Measurements from ENCODE around the gene TTC21A.

Gene TTC21A

DNA sequence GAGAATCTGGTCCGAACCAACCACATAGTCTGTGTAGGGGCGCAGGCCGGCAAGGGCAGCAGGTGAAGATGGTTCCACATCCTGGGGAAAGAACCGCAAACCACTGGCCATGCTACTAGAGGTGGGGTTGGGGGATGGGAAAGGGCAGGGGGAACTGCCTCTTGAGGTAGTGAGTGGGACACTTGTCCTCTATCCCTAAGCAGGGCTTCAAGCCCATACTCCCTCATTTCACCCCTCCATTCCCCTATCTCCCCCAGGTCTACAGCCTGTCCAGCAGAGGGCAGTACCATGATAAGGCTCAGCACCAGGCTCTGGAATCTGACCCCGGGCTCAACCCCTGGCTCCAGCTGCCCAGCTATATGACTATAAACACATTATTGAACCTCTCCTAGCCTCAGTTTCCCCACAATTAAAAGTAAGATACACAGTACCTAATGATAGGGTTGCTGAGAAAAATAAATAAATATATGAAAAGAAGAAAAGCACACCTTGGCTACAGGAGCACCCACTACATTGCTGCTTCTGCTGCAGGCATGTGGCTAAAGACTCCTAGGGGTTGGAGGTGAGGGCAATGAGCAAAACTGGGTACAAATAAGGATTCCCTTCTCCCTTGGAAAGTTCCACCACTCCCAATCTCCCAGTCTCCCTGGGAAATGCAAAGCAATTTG lies 6.3 kb upstream of the TTC21A start:
- TF ChIP-seq ESRRG (CRISPR knock-in tag; IDR thresholded peaks at IDR 0.05) (no peak), OSR1 (CRISPR knock-in tag; IDR thresholded peaks at IDR 0.05) (no peak), ZC3H10 (CRISPR knock-in tag; IDR thresholded peaks at IDR 0.05) (no peak), TCF4 (CRISPR knock-in tag; IDR thresholded peaks at IDR 0.05; ENCODE audit: borderline replicate concordance) (no peak), ZFP30 (CRISPR knock-in tag; IDR thresholded peaks at IDR 0.05) (no peak), SNAI2 (CRISPR knock-in tag; IDR thresholded peaks at IDR 0.05) (no peak), ISL1 (CRISPR knock-in tag; IDR thresholded peaks at IDR 0.05) (no peak), TOX (CRISPR knock-in tag; IDR thresholded peaks at IDR 0.05; ENCODE audit: borderline replicate concordance) (no peak), ZNF565 (CRISPR knock-in tag; conservative IDR thresholded peaks at IDR 0.05; ENCODE audit: low read depth) (no peak), ZNF8 (CRISPR knock-in tag; IDR thresholded peaks at IDR 0.05) (no peak), BACH2 (CRISPR knock-in tag; IDR thresholded peaks at IDR 0.05; ENCODE audit: borderline replicate concordance) (no peak), ZFP3 (CRISPR knock-in tag; IDR thresholded peaks at IDR 0.05) (no peak), ZNF70 (CRISPR knock-in tag; IDR thresholded peaks at IDR 0.05) (no peak)
- TF ChIP-seq, protein P1, sequence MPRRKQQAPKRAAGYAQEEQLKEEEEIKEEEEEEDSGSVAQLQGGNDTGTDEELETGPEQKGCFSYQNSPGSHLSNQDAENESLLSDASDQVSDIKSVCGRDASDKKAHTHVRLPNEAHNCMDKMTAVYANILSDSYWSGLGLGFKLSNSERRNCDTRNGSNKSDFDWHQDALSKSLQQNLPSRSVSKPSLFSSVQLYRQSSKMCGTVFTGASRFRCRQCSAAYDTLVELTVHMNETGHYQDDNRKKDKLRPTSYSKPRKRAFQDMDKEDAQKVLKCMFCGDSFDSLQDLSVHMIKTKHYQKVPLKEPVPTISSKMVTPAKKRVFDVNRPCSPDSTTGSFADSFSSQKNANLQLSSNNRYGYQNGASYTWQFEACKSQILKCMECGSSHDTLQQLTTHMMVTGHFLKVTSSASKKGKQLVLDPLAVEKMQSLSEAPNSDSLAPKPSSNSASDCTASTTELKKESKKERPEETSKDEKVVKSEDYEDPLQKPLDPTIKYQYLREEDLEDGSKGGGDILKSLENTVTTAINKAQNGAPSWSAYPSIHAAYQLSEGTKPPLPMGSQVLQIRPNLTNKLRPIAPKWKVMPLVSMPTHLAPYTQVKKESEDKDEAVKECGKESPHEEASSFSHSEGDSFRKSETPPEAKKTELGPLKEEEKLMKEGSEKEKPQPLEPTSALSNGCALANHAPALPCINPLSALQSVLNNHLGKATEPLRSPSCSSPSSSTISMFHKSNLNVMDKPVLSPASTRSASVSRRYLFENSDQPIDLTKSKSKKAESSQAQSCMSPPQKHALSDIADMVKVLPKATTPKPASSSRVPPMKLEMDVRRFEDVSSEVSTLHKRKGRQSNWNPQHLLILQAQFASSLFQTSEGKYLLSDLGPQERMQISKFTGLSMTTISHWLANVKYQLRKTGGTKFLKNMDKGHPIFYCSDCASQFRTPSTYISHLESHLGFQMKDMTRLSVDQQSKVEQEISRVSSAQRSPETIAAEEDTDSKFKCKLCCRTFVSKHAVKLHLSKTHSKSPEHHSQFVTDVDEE (CRISPR knock-in tag; IDR thresholded peaks at IDR 0.05): no peak
- TF ChIP-seq, protein P2, sequence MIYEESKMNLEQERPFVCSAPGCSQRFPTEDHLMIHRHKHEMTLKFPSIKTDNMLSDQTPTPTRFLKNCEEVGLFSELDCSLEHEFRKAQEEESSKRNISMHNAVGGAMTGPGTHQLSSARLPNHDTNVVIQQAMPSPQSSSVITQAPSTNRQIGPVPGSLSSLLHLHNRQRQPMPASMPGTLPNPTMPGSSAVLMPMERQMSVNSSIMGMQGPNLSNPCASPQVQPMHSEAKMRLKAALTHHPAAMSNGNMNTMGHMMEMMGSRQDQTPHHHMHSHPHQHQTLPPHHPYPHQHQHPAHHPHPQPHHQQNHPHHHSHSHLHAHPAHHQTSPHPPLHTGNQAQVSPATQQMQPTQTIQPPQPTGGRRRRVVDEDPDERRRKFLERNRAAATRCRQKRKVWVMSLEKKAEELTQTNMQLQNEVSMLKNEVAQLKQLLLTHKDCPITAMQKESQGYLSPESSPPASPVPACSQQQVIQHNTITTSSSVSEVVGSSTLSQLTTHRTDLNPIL (CRISPR knock-in tag; IDR thresholded peaks at IDR 0.05; ENCODE audit: low read depth): no peak
- TF ChIP-seq, protein P3, sequence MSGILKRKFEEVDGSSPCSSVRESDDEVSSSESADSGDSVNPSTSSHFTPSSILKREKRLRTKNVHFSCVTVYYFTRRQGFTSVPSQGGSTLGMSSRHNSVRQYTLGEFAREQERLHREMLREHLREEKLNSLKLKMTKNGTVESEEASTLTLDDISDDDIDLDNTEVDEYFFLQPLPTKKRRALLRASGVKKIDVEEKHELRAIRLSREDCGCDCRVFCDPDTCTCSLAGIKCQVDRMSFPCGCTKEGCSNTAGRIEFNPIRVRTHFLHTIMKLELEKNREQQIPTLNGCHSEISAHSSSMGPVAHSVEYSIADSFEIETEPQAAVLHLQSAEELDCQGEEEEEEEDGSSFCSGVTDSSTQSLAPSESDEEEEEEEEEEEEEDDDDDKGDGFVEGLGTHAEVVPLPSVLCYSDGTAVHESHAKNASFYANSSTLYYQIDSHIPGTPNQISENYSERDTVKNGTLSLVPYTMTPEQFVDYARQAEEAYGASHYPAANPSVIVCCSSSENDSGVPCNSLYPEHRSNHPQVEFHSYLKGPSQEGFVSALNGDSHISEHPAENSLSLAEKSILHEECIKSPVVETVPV (CRISPR knock-in tag; IDR thresholded peaks at IDR 0.05): no peak
- ATAC-seq: peak; percentile 84

DNA sequence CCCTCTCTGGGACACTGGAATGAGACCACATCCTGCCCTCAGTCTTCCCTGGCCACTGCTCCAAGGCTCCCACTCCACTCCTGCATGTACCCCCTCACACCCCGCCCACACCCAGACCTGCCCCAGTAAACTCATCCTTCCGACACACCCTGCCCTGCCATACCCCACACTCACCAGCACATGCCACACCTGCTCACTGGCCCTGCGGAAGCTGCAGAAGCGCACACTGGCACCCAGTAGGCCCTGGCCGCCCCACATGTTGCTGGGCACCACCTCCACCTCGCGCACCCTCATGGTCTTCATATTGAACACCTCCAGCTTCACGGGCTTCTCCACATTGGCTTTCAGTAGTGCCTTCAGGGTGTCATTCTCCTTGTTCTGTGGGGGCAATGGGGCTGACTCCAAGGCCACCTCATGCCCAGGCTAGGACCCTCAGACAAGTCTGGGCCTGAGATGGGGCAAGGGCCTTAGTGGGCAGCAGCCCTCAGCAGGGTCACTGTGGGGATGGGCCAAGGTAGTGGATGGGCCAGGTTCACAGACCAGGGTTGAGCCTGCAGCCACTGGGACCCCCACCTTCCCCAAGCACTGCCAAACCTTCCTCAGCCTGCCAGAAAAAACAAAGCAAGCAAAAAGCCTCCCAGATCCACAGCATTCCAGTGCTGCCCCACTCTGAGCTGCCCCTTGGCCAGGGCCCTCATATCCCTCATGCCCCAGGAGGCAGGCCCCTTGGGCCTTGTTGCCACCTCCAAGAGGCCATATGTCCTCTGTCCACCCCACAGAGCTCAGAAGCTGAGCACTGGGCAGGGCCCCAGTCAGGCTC lies 4.8 kb upstream of the TTC21A start:
- no peak for TF ChIP-seq ARNTL (CRISPR knock-in tag; IDR thresholded peaks at IDR 0.05; ENCODE audit: borderline replicate concordance, low read depth)
- no peak for TF ChIP-seq ZFP3 (CRISPR knock-in tag; IDR thresholded peaks at IDR 0.05)
- TF ChIP-seq, protein P1 (CRISPR knock-in tag; IDR thresholded peaks at IDR 0.05): no peak
- TF ChIP-seq ESRRG (CRISPR knock-in tag; IDR thresholded peaks at IDR 0.05): no peak
- TF ChIP-seq ISL1 (CRISPR knock-in tag; IDR thresholded peaks at IDR 0.05): no peak
- no peak for TF ChIP-seq TCF4 (CRISPR knock-in tag; IDR thresholded peaks at IDR 0.05; ENCODE audit: borderline replicate concordance)
- no peak for TF ChIP-seq RARB (CRISPR knock-in tag; IDR thresholded peaks at IDR 0.05)
- TF ChIP-seq ZNF565 (CRISPR knock-in tag; conservative IDR thresholded peaks at IDR 0.05; ENCODE audit: low read depth): no peak
- no peak for TF ChIP-seq OSR1 (CRISPR knock-in tag; IDR thresholded peaks at IDR 0.05)
- TF ChIP-seq ZNF8 (CRISPR knock-in tag; IDR thresholded peaks at IDR 0.05): no peak
- no peak for TF ChIP-seq BACH2 (CRISPR knock-in tag; IDR thresholded peaks at IDR 0.05; ENCODE audit: borderline replicate concordance)
- no peak for TF ChIP-seq SNAI2 (CRISPR knock-in tag; IDR thresholded peaks at IDR 0.05)
- no peak for TF ChIP-seq ZNF70 (CRISPR knock-in tag; IDR thresholded peaks at IDR 0.05)
- TF ChIP-seq, protein P4, sequence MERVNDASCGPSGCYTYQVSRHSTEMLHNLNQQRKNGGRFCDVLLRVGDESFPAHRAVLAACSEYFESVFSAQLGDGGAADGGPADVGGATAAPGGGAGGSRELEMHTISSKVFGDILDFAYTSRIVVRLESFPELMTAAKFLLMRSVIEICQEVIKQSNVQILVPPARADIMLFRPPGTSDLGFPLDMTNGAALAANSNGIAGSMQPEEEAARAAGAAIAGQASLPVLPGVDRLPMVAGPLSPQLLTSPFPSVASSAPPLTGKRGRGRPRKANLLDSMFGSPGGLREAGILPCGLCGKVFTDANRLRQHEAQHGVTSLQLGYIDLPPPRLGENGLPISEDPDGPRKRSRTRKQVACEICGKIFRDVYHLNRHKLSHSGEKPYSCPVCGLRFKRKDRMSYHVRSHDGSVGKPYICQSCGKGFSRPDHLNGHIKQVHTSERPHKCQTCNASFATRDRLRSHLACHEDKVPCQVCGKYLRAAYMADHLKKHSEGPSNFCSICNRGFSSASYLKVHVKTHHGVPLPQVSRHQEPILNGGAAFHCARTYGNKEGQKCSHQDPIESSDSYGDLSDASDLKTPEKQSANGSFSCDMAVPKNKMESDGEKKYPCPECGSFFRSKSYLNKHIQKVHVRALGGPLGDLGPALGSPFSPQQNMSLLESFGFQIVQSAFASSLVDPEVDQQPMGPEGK (CRISPR knock-in tag; IDR thresholded peaks at IDR 0.05; ENCODE audit: borderline replicate concordance): no peak
- TF ChIP-seq TOX (CRISPR knock-in tag; IDR thresholded peaks at IDR 0.05; ENCODE audit: borderline replicate concordance): no peak
- TF ChIP-seq, protein P2 (CRISPR knock-in tag; IDR thresholded peaks at IDR 0.05; ENCODE audit: low read depth): no peak
- TF ChIP-seq, protein P3 (CRISPR knock-in tag; IDR thresholded peaks at IDR 0.05): no peak
- TF ChIP-seq GLIS3 (CRISPR knock-in tag; IDR thresholded peaks at IDR 0.05): no peak
- no peak for ATAC-seq

Data from SK-N-SH treated with all-trans-retinoic acid at 6 μM for 48 hours (cell line).